ENCODE data around the gene IL17RD. TPM values are rescaled to one million over a fixed set of nuclear protein-coding genes. Genes with fewer than 3 reads are reported as not detected.

The IL17RD gene
- total and polyA plus RNA-seq, 10 of the 15 experiments (the other 5 are each of a cell fraction or from before 2014, with no cell fraction given), result 0.01 to 0.08 (median 0.04) TPM; not detected in 3

GRCh38 chr3:57068437-57069089 is 96.6 kb downstream of the IL17RD start (continued):
- TF ChIP-seq, protein P1, sequence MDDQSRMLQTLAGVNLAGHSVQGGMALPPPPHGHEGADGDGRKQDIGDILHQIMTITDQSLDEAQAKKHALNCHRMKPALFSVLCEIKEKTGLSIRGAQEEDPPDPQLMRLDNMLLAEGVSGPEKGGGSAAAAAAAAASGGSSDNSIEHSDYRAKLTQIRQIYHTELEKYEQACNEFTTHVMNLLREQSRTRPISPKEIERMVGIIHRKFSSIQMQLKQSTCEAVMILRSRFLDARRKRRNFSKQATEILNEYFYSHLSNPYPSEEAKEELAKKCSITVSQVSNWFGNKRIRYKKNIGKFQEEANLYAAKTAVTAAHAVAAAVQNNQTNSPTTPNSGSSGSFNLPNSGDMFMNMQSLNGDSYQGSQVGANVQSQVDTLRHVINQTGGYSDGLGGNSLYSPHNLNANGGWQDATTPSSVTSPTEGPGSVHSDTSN (IDR thresholded peaks at IDR 0.05; ENCODE audit: insufficient replicate concordance, low read depth, low read length), result no peak
- TF ChIP-seq FOXM1 (IDR thresholded peaks at IDR 0.05; ENCODE audit: low read depth, low read length), result peak; percentile 98
- peak; percentile 97 for TF ChIP-seq DPF2 (IDR thresholded peaks at IDR 0.05)
- TF ChIP-seq IKZF1 (conservative IDR thresholded peaks at IDR 0.05), result peak; percentile 98
- 0 out of 2 replicates have a peak, but pooled peaks have one; percentile 17 for TF ChIP-seq CBX5 (IDR thresholded peaks at IDR 0.05; ENCODE audit: low read depth)
- TF ChIP-seq MXI1 (IDR thresholded peaks at IDR 0.05; ENCODE audit: low read depth, low read length), result peak; percentile 83
- TF ChIP-seq MEF2A (IDR thresholded peaks at IDR 0.05; ENCODE audit: insufficient read depth, low read depth, low read length), result peak; percentile 61
- peak; percentile 95 for TF ChIP-seq TBL1XR1 (IDR thresholded peaks at IDR 0.05; ENCODE audit: low read depth, low read length)
- TF ChIP-seq TCF12 (IDR thresholded peaks at IDR 0.05; ENCODE audit: low read depth, low read length), result peak; percentile 57; the same call in 1 of the 2 replicates
- TF ChIP-seq IRF4 (IDR thresholded peaks at IDR 0.05; ENCODE audit: low read depth, low read length), result peak; percentile 89
- peak; percentile 13; the same call in 1 of the 2 replicates for TF ChIP-seq RAD21 (IDR thresholded peaks at IDR 0.05; ENCODE audit: insufficient read depth, low read depth, low read length)
- peak; percentile 91 for TF ChIP-seq NBN (IDR thresholded peaks at IDR 0.05)
- TF ChIP-seq MTA2 (IDR thresholded peaks at IDR 0.05; ENCODE audit: low read depth), result peak; percentile 86
- 0 out of 2 replicates have a peak, but pooled peaks have one; percentile 78 for TF ChIP-seq TARDBP (IDR thresholded peaks at IDR 0.05; ENCODE audit: borderline replicate concordance)
- peak; percentile 13; the same call in 1 of the 2 replicates for TF ChIP-seq RAD51 (IDR thresholded peaks at IDR 0.05)
- TF ChIP-seq CREM (IDR thresholded peaks at IDR 0.05; ENCODE audit: low read depth), result peak; percentile 95
- TF ChIP-seq STAT1 (conservative IDR thresholded peaks at IDR 0.05), result no peak
- peak; percentile 59 for TF ChIP-seq NR2C1 (IDR thresholded peaks at IDR 0.05)
- TF ChIP-seq, protein P2, sequence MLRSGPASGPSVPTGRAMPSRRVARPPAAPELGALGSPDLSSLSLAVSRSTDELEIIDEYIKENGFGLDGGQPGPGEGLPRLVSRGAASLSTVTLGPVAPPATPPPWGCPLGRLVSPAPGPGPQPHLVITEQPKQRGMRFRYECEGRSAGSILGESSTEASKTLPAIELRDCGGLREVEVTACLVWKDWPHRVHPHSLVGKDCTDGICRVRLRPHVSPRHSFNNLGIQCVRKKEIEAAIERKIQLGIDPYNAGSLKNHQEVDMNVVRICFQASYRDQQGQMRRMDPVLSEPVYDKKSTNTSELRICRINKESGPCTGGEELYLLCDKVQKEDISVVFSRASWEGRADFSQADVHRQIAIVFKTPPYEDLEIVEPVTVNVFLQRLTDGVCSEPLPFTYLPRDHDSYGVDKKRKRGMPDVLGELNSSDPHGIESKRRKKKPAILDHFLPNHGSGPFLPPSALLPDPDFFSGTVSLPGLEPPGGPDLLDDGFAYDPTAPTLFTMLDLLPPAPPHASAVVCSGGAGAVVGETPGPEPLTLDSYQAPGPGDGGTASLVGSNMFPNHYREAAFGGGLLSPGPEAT (IDR thresholded peaks at IDR 0.05; ENCODE audit: low read depth), result peak; percentile 99
- peak; percentile 62 for TF ChIP-seq TCF7 (IDR thresholded peaks at IDR 0.05; ENCODE audit: borderline replicate concordance)
- TF ChIP-seq STAT3 (IDR thresholded peaks at IDR 0.05; ENCODE audit: low read depth, low read length), result 0 out of 2 replicates have a peak, but pooled peaks have one; percentile 46
- TF ChIP-seq ETV6 (conservative IDR thresholded peaks at IDR 0.05 in 1 of 2, IDR thresholded peaks at IDR 0.05 in 1 of 2; ENCODE audit: borderline replicate concordance in 1 of 2, low read depth in 1 of 2), result peak in 1 of 2 experiments; percentile 94; a peak in 2 of 4 replicates
- peak; percentile 42; the same call in 1 of the 2 replicates for TF ChIP-seq JUND (IDR thresholded peaks at IDR 0.05; ENCODE audit: low read depth, low read length)
- peak; percentile 89 to 91 for TF ChIP-seq BHLHE40 (IDR thresholded peaks at IDR 0.05; ENCODE audit: borderline replicate concordance in 1 of 2, low read depth in 2 of 2, low read length in 1 of 2)
- peak in 1 of 2 experiments; percentile 25; a peak in 1 of 3 replicates for TF ChIP-seq EGR1 (IDR thresholded peaks at IDR 0.05; ENCODE audit: borderline replicate concordance in 1 of 2, low read depth in 2 of 2, low read length in 2 of 2)
- TF ChIP-seq BCL11A (IDR thresholded peaks at IDR 0.05; ENCODE audit: low read depth, low read length), result peak; percentile 95
- TF ChIP-seq, protein P3, sequence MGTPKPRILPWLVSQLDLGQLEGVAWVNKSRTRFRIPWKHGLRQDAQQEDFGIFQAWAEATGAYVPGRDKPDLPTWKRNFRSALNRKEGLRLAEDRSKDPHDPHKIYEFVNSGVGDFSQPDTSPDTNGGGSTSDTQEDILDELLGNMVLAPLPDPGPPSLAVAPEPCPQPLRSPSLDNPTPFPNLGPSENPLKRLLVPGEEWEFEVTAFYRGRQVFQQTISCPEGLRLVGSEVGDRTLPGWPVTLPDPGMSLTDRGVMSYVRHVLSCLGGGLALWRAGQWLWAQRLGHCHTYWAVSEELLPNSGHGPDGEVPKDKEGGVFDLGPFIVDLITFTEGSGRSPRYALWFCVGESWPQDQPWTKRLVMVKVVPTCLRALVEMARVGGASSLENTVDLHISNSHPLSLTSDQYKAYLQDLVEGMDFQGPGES (IDR thresholded peaks at IDR 0.05), result no peak
- 0 out of 2 replicates have a peak, but pooled peaks have one; percentile 31 for TF ChIP-seq CHD4 (IDR thresholded peaks at IDR 0.05)
- TF ChIP-seq SIN3A (IDR thresholded peaks at IDR 0.05; ENCODE audit: low read depth, low read length), result no peak

Data from GM12878 (cell line).